Heart right ventricle (tissue), 16 donors: ENCODE results near the gene MEI1. TPM values are rescaled to one million over a fixed set of nuclear protein-coding genes. Genes with fewer than 3 reads are reported as not detected.

Experiments used
- ATAC-seq, 8 donors: fragments of 200-7000 bp; cut with Tn5 transposase; one replicate each; pipeline ENCODE4 v1.9.1; 2020; ENCODE audit warnings: mild to moderate bottlenecking in 8 of 8, moderate library complexity in 8 of 8, moderate number of reproducible peaks in 1 of 8
- DNase-seq, 2 donors: peaks; one replicate each; pipeline ENCODE4 v3.0.0-alpha.2; 2020
- H3K27ac ChIP-seq, 10 donors: fragments of 200-600 bp; sonication (generic) in 2 of 10; one replicate each; pipeline versions ENCODE4 v1.5.0 to v1.8.0; 2020 to 2022; ENCODE audit warnings: mild to moderate bottlenecking in 3 of 10
- H3K27me3 ChIP-seq, 7 donors: fragments of 200-600 bp; one replicate each; pipeline ENCODE4 v1.8.0; 2021 to 2022; ENCODE audit warnings: mild to moderate bottlenecking in 2 of 7
- H3K36me3 ChIP-seq, 9 donors: fragments of 200-600 bp; sonication (generic) in 1 of 9; one replicate each; pipeline versions ENCODE4 v1.5.0 to v1.8.0; 2020 to 2022; ENCODE audit warnings: mild to moderate bottlenecking in 2 of 9
- H3K4me1 ChIP-seq, 9 donors: fragments of 200-600 bp; sonication (generic) in 1 of 9; one replicate each; pipeline versions ENCODE4 v1.5.0 to v1.8.0; 2020 to 2022; ENCODE audit warnings: mild to moderate bottlenecking in 4 of 9
- H3K4me3 ChIP-seq, 10 donors: fragments of 200-600 bp; sonication (generic) in 2 of 10; one replicate each; pipeline versions ENCODE4 v1.5.0 to v1.8.0; 2020 to 2022; ENCODE audit warnings: mild to moderate bottlenecking in 7 of 10, moderate library complexity in 2 of 10
- H3K9me3 ChIP-seq, 11 donors: fragments of 200-600 bp in 10 of 11; sonication (generic) in 2 of 11; one replicate each; pipeline versions ENCODE4 v1.5.0 to v1.8.0; 2013 to 2022; ENCODE audit warnings: mild to moderate bottlenecking in 2 of 11, control low read depth in 1 of 11, moderate library complexity in 1 of 11
- WGBS, 2 donors: extraction: QIAGEN DNeasy Blood & Tissue Kit; methylation state at CpG; one replicate each; pipeline ENCODE4 v1.1.7; 2013; ENCODE audit warnings: inconsistent platforms in 1 of 2; 5-methylcytosine and 5-hydroxymethylcytosine counted together
- intact Hi-C, 10 donors: fragments of 100-400 bp; cut with DNase I; formaldehyde crosslinking; loops; one replicate each; pipeline versions ENCODE4 v1.11.1 to v1.14.2; 2022
- polyA plus RNA-seq, 2 donors: library from polyadenylated mRNA; stranded (reverse); fragments of 200-250 nt; gene quantifications; one replicate each; pipeline ENCODE4 v1.2.3, GENCODE V29; 2013
- total RNA-seq, 10 donors: library from RNA; stranded (reverse); fragmentation: NEBNext Ultra II Directional in 3 of 10; extraction: Animal tissue kit (Norgen Biotek cat#: 25700) in 3 of 10; gene quantifications; one replicate each; pipeline versions ENCODE4 v1.2.1 to v1.2.4, GENCODE V29; 2021 to 2023
- TF ChIP-seq, protein P1 (sequence below), 9 donors: fragments of 200-600 bp; sonication (generic) in 2 of 9; IDR thresholded peaks; one replicate each; pipeline versions ENCODE4 v1.5.0 to v1.8.0; 2021 to 2022; ENCODE audit warnings: antibody characterized with exemption in 9 of 9, mild to moderate bottlenecking in 5 of 9, moderate library complexity in 1 of 9
- donor health status: Arrhythmogenic right ventricular cardiomyopathy.
- donor health status: ischemic (EF 13 %, LVEDD 7.1; RV severe dilation, severe dysfunction).
- donor health status: healthy with polysubstance abuse.
- donor health status: DM: no; HTN: yes; CAD: no.
- donor health status: DM: no; HTN: no; CAD: no.
- donor health status: ischemic (EF 25% LVEDD 6.9; RV normal size, moderate dysfunction).
- donor health status: ischemic (EF 25% LVEDD 5.7; RV mildly dilated, moderate dysfunction).
- donor health status: healthy.
- donor health status: DM: yes; HTN: yes; CAD: no.
- donor health status: Ischemic cardiomyopathy.
- donor health status: ischemic (EF 35%, LVEDD 5.7; RV mildly dilated, moderate dysfunction).
- donor health status: nonischemic (EF 11% LVEDD 7.7; RV severe dilation, severe dysfunction).
- donor health status: DM: yes; HTN: yes; CAD: no.
- donor health status: PGD.
- donor health status: ischemic (EF 29% LVEDD 5.4; RV normal size, mild dysfunction).
- donor health status: nonischemic (EF 23%, LVEDD 6.1; RV moderate dilation, normal function).

Gene MEI1
- total and polyA plus RNA-seq, 12 donors: 0.37 to 1.9 (median 0.71) TPM; not detected in 3

DNA sequence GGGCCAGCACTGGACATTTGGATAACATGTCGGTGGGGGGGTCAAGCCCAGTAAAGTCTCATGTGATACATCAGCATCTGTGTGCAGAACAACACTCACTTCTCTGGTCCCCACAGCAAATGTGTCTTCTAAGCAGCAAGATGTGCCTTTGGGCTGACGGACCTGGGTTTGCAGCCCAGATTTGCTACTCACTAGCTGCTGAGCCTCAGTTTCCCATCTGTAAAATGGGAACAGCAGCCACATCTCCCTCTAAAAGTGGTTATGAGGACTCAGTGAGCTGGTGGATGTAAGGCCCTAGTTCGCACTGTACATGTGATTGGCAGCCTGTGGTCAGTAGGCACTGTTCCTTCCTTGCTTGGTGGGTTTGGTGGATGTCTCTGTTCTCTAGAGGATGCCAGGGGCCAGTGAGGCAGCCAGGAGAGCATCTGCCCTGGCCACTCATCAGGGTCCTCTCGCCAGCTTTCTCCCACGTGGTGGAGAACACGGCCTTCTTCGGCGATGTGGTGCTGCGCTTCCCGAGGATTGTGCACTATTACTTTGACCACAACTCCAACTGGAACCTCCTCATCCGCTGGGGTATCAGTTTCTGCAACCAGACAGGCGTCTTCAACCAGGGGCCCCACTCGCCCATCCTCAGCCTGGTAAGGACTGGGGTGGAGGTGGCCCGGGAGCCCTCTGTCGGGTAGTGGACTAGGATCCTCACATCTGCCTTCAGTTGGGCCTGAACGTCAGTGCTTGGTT lies 113.7 kb downstream of the MEI1 start:
- intact Hi-C loops: no loop called here
- 97 to 98% methylated on average over 16 of the region's 16 CpGs for WGBS, 2 donors
- no peak for ATAC-seq

GRCh38 chr22:41813726-41814410 lies 114.6 kb downstream of the MEI1 start:
- Histone ChIP-seq H3K27ac (no peak overlapping the region), H3K36me3 (peaks cover 0 to 65% (median 0%) of the 10 kb centered on the region in 9 donors)
- 96 to 97% methylated on average over 9 of the region's 9 CpGs for WGBS, 2 donors

More for the DNA sequence above, 113.7 kb downstream of the MEI1 start:
- H3K4me1 ChIP-seq: no peaks in the 10 kb centered on the region
- H3K27ac ChIP-seq: no peak overlapping the region
- H3K27me3 ChIP-seq: no peaks in the 10 kb centered on the region
- H3K36me3 ChIP-seq: peaks cover 0 to 65% (median 0%) of the 10 kb centered on the region in 9 donors
- no peak overlapping the region for H3K4me3 ChIP-seq
- DNase-seq: no peak
- no peaks in the 10 kb centered on the region for H3K9me3 ChIP-seq
- TF ChIP-seq, protein P1, sequence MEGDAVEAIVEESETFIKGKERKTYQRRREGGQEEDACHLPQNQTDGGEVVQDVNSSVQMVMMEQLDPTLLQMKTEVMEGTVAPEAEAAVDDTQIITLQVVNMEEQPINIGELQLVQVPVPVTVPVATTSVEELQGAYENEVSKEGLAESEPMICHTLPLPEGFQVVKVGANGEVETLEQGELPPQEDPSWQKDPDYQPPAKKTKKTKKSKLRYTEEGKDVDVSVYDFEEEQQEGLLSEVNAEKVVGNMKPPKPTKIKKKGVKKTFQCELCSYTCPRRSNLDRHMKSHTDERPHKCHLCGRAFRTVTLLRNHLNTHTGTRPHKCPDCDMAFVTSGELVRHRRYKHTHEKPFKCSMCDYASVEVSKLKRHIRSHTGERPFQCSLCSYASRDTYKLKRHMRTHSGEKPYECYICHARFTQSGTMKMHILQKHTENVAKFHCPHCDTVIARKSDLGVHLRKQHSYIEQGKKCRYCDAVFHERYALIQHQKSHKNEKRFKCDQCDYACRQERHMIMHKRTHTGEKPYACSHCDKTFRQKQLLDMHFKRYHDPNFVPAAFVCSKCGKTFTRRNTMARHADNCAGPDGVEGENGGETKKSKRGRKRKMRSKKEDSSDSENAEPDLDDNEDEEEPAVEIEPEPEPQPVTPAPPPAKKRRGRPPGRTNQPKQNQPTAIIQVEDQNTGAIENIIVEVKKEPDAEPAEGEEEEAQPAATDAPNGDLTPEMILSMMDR (IDR thresholded peaks at IDR 0.05): no peak

DNA sequence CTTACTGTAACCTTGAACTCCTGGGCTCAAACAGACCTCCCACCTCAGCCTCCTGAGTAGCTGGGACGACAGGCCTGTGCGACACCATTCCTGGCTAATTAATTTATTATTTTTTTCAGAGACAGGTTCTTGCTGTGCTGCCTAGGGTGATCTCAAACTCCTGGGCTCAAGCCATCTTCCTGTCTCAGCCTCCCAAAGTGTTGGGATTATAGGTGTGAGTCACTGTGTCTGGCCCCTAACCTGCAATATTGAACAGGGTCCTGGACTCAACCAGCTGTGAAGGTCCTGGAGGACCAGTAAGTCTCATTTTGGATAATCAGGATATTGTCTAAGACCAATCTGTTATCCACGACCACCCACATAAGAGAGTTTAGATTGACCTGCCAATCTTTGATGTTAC lies 116.4 kb downstream of the MEI1 start:
- Histone ChIP-seq H3K4me1 (no peaks in the 10 kb centered on the region), H3K36me3 (peaks cover 0 to 51% (median 0%) of the 10 kb centered on the region in 9 donors), H3K4me3 (no peak overlapping the region), H3K27me3 (no peaks in the 10 kb centered on the region), H3K27ac (no peak overlapping the region), H3K9me3 (no peaks in the 10 kb centered on the region)
- TF ChIP-seq, protein P1 (IDR thresholded peaks at IDR 0.05): no peak
- 93 to 95% methylated on average over 3 of the region's 3 CpGs for WGBS, 2 donors
- ATAC-seq (no peak), DNase-seq (no peak)
- intact Hi-C loops: no loop called here

More at GRCh38 chr22:41813726-41814410, 114.6 kb downstream of the MEI1 start:
- no peak for ATAC-seq
- intact Hi-C loops: no loop called here
- H3K9me3 ChIP-seq: no peaks in the 10 kb centered on the region
- H3K4me3 ChIP-seq: no peak overlapping the region
- DNase-seq: no peak
- no peaks in the 10 kb centered on the region for H3K27me3 ChIP-seq
- TF ChIP-seq, protein P1 (IDR thresholded peaks at IDR 0.05): no peak
- no peaks in the 10 kb centered on the region for H3K4me1 ChIP-seq

- ATAC-seq (no peak), DNase-seq (no peak)
- Histone ChIP-seq H3K9me3 (no peaks in the 10 kb centered on the region), H3K27me3 (no peaks in the 10 kb centered on the region), H3K4me1 (no peaks in the 10 kb centered on the region), H3K36me3 (peaks cover 0 to 45% (median 0%) of the 10 kb centered on the region in 9 donors), H3K4me3 (no peak overlapping the region), H3K27ac (no peak overlapping the region)
- intact Hi-C loops: no loop called here
- WGBS, 2 donors: 92 to 100% methylated on average over 1 of the region's 1 CpG
- TF ChIP-seq, protein P1 (IDR thresholded peaks at IDR 0.05): no peak
These were observed 116.9 kb downstream of the MEI1 start for GRCh38 chr22:41816241-41816640.
